Tibial nerve (tissue), 4 donors: ENCODE measurements around the gene TBC1D14.

Experiments
- EP300 ChIP-seq, 2 donors: sonication (generic); formaldehyde crosslinking; IDR thresholded peaks; one replicate each; pipeline ENCODE4 v1.6.1; 2017; ENCODE audit warnings: antibody characterized with exemption in 2 of 2, mild to moderate bottlenecking in 1 of 2
- POLR2A ChIP-seq, 2 donors: fragments of 450-650 bp; IDR thresholded peaks; one replicate each; pipeline ENCODE4 v1.6.1; 2017; ENCODE audit warnings: antibody characterized with exemption in 2 of 2, mild to moderate bottlenecking in 2 of 2, moderate library complexity in 2 of 2
- TF ChIP-seq, protein P1 (sequence below), 5 experiments: fragments of 200-600 bp in 3 of 5; fragments of 450-650 bp in 2 of 5; sonication (generic) in 3 of 5; IDR thresholded peaks; one replicate each; pipeline ENCODE4 v1.5.1; 2016 to 2019; ENCODE audit warnings: antibody characterized with exemption in 5 of 5, mild to moderate bottlenecking in 3 of 5, moderate library complexity in 2 of 5

DNA sequence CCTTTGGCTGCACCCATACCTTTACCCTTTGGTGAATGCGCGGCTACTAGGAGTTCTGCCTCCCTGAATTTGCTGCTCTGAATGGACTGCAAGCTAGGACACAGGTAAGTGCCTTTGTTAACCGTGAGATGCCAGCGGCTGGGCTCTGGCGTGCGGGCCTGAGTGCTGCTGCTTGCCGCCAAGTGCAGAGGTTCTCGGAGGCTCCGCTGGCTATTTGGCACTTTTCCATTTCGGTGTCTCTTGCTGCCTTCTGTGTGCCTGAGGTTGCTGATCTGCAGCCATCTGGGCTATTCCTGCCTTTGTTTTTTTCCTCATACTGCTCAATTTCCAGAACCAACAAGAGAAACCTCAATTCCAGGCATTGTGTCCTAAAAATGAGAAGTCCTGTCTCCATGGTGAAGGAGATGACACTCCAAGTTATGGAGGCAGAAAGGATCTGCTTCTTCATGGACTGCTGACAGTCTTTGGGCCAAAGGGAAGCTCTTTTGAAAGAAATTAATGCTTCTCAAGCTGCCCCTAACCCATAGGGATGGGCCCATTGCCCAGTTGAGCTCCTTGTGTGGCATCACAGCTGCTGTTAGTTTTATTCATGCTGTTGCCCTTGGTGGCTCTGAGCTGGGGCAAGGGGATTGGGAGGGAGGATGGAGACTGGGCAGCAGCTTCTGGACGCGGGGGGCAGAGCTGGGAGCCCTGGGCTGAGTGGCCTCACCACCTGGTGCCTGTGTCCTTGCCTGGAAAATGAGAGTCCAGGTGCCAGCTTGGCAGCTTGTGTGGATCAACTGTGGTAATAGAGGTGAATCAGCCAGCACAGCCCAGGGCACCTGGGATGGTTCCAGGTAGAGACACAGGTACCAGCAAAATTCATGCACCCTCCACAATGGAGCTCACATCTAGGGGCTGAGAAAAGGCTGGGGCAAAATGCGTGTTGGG lies 3.8 kb upstream of the TBC1D14 start:
- TF ChIP-seq POLR2A (IDR thresholded peaks at IDR 0.05) (no peak), EP300 (IDR thresholded peaks at IDR 0.05) (no peak)
- TF ChIP-seq, protein P1, sequence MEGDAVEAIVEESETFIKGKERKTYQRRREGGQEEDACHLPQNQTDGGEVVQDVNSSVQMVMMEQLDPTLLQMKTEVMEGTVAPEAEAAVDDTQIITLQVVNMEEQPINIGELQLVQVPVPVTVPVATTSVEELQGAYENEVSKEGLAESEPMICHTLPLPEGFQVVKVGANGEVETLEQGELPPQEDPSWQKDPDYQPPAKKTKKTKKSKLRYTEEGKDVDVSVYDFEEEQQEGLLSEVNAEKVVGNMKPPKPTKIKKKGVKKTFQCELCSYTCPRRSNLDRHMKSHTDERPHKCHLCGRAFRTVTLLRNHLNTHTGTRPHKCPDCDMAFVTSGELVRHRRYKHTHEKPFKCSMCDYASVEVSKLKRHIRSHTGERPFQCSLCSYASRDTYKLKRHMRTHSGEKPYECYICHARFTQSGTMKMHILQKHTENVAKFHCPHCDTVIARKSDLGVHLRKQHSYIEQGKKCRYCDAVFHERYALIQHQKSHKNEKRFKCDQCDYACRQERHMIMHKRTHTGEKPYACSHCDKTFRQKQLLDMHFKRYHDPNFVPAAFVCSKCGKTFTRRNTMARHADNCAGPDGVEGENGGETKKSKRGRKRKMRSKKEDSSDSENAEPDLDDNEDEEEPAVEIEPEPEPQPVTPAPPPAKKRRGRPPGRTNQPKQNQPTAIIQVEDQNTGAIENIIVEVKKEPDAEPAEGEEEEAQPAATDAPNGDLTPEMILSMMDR (IDR thresholded peaks at IDR 0.05), result no peak
